ENCODE measurements around the gene IDE.
A peak's percentile ranks its signal among the peaks of the same experiment; 100 is the strongest.

IDE gene

GRCh38 chr10:92573798-92574547, at the start of gene IDE:
Gene IDE, minus strand, starts transcription at chr10:92574093. Its CDS starts 74 bp downstream, at chr10:92574019.
- in situ Hi-C loops (cut with HindIII; ENCODE audit: low sequenced_read_pairs): no loop called here
- DNase-seq (ENCODE audit: low read depth): peak; percentile 66
- peak within 1 kb of the TSS; percentile 85 for H3K4me3 ChIP-seq (ENCODE audit: low read depth, low read length)
- peak; percentile 82 for TF ChIP-seq CTCF (IDR thresholded peaks at IDR 0.05; ENCODE audit: low read depth, low read length, missing control alignments)

GRCh38 chr10:92619368-92619767, 45.5 kb upstream of the IDE start:
- in situ Hi-C loops (cut with HindIII; ENCODE audit: low sequenced_read_pairs): no loop called here
- no peak for DNase-seq (ENCODE audit: low read depth)
- TF ChIP-seq CTCF (IDR thresholded peaks at IDR 0.05; ENCODE audit: low read depth, low read length, missing control alignments): no peak

GRCh38 chr10:92615515-92615914, 41.6 kb upstream of the IDE start:
- in situ Hi-C loops (cut with HindIII; ENCODE audit: low sequenced_read_pairs): no loop called here
- no peak for TF ChIP-seq CTCF (IDR thresholded peaks at IDR 0.05; ENCODE audit: low read depth, low read length, missing control alignments)
- no peak for DNase-seq (ENCODE audit: low read depth)
- no peak overlapping the region for H3K4me3 ChIP-seq (ENCODE audit: low read depth, low read length)

More at GRCh38 chr10:92619368-92619767, 45.5 kb upstream of the IDE start:
- H3K4me3 ChIP-seq (ENCODE audit: low read depth, low read length): no peak overlapping the region

GRCh38 chr10:92604841-92605240, 30.9 kb upstream of the IDE start:
- no peak for TF ChIP-seq CTCF (IDR thresholded peaks at IDR 0.05; ENCODE audit: low read depth, low read length, missing control alignments)
- in situ Hi-C loops (cut with HindIII; ENCODE audit: low sequenced_read_pairs): no loop called here
- no peak for DNase-seq (ENCODE audit: low read depth)
- H3K4me3 ChIP-seq (ENCODE audit: low read depth, low read length): no peak overlapping the region

- in situ Hi-C loops (cut with HindIII; ENCODE audit: low sequenced_read_pairs): no loop called here
- H3K4me3 ChIP-seq (ENCODE audit: low read depth, low read length): no peak overlapping the region
- no peak for DNase-seq (ENCODE audit: low read depth)
- TF ChIP-seq CTCF (IDR thresholded peaks at IDR 0.05; ENCODE audit: low read depth, low read length, missing control alignments): no peak
Observed at GRCh38 chr10:92598321-92598720, 24.4 kb upstream of the IDE start.

- TF ChIP-seq CTCF (IDR thresholded peaks at IDR 0.05; ENCODE audit: low read depth, low read length, missing control alignments): no peak
- no peak overlapping the region for H3K4me3 ChIP-seq (ENCODE audit: low read depth, low read length)
- in situ Hi-C loops (cut with HindIII; ENCODE audit: low sequenced_read_pairs): no loop called here
- DNase-seq (ENCODE audit: low read depth): no peak
Observed at GRCh38 chr10:92595505-92595904, 21.6 kb upstream of the IDE start.

Measured in astrocyte of the cerebellum (primary cell).